ENCODE data around the gene WASF2. TPM values are rescaled to one million over a fixed set of nuclear protein-coding genes. Genes with fewer than 3 reads are reported as not detected.

WASF2 gene
- total RNA-seq, 1 donor from 2014 or later, result 35.0 TPM

DNA sequence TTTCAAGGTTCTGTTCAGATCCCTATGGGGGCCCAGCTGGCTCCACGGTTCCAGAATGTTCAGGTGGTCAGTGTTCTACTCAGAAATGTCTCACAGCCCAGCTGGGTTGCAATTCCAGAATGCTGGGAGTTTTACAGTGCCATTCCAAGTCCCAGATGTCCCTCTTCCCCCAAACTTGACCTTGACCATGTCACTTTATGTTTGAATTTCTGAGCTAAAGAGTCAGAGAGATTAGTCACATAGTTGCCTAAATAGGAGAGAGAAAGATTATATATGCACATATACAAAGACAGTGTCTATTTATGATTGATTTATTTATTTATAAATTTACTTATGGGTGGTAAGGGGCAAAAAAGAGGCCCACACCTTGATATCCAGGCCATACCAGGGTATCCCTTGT, 95.0 kb downstream of the WASF2 start:
- H4K20me1 ChIP-seq (ENCODE audit: low read depth), result no peaks in the 10 kb centered on the region
- peaks cover 15% of the 10 kb centered on the region for H3F3A ChIP-seq (ENCODE audit: low read depth)
- H3K4me1 Mint-ChIP-seq, result peaks cover 45% of the 10 kb centered on the region
- DNase-seq (ENCODE audit: low spot score), result no peak
- H3K27me3 ChIP-seq, result no peaks in the 10 kb centered on the region
- no peak overlapping the region for H3K27ac Mint-ChIP-seq
- no peaks in the 10 kb centered on the region for H3K36me3 Mint-ChIP-seq
- H3K79me2 ChIP-seq (ENCODE audit: low read depth), result no peaks in the 10 kb centered on the region
- peaks cover 11% of the 10 kb centered on the region for H3K27me3 Mint-ChIP-seq (ENCODE audit: insufficient read depth, low read depth)
- no peaks in the 10 kb centered on the region for H3K9me3 ChIP-seq (ENCODE audit: low read depth)
- H3K36me3 ChIP-seq, result no peaks in the 10 kb centered on the region
- H3K9ac ChIP-seq, result no peak overlapping the region
- H3K27ac ChIP-seq, result no peak overlapping the region
- no peaks in the 10 kb centered on the region for H3K9me3 Mint-ChIP-seq
- H3K4me1 ChIP-seq, result peaks cover 26% of the 10 kb centered on the region
- H2AFZ ChIP-seq (replicated peaks), result no peak overlapping the region
- TF ChIP-seq, protein P1, sequence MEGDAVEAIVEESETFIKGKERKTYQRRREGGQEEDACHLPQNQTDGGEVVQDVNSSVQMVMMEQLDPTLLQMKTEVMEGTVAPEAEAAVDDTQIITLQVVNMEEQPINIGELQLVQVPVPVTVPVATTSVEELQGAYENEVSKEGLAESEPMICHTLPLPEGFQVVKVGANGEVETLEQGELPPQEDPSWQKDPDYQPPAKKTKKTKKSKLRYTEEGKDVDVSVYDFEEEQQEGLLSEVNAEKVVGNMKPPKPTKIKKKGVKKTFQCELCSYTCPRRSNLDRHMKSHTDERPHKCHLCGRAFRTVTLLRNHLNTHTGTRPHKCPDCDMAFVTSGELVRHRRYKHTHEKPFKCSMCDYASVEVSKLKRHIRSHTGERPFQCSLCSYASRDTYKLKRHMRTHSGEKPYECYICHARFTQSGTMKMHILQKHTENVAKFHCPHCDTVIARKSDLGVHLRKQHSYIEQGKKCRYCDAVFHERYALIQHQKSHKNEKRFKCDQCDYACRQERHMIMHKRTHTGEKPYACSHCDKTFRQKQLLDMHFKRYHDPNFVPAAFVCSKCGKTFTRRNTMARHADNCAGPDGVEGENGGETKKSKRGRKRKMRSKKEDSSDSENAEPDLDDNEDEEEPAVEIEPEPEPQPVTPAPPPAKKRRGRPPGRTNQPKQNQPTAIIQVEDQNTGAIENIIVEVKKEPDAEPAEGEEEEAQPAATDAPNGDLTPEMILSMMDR (IDR thresholded peaks at IDR 0.05), result no peak
- TF ChIP-seq EZH2 (IDR thresholded peaks at IDR 0.05), result no peak
- no peak for TF ChIP-seq EZH2phosphoT487 (IDR thresholded peaks at IDR 0.05)
- H3K4me2 ChIP-seq, result no peak overlapping the region
- no peak overlapping the region for H3K4me3 ChIP-seq
- H3K4me3 Mint-ChIP-seq, result peak overlapping the region; percentile 31

DNA sequence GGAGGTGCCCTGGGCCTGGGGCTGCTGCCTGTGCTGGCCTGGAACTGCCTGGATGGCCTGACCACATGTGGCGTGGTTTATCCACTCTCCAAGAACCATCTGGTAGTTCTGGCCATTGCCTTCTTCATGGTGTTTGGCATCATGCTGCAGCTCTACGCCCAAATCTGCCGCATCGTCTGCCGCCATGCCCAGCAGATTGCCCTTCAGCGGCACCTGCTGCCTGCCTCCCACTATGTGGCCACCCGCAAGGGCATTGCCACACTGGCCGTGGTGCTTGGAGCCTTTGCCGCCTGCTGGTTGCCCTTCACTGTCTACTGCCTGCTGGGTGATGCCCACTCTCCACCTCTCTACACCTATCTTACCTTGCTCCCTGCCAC, 95.7 kb downstream of the WASF2 start:
- H3K27ac ChIP-seq, result no peak overlapping the region
- peaks cover 11% of the 10 kb centered on the region for H3K27me3 Mint-ChIP-seq (ENCODE audit: insufficient read depth, low read depth)
- H3K9ac ChIP-seq, result no peak overlapping the region
- no peak overlapping the region for H2AFZ ChIP-seq (replicated peaks)
- no peaks in the 10 kb centered on the region for H4K20me1 ChIP-seq (ENCODE audit: low read depth)
- peaks cover 20% of the 10 kb centered on the region for H3K4me1 ChIP-seq
- TF ChIP-seq, protein P1 (IDR thresholded peaks at IDR 0.05), result no peak
- TF ChIP-seq EZH2 (IDR thresholded peaks at IDR 0.05), result no peak
- TF ChIP-seq EZH2phosphoT487 (IDR thresholded peaks at IDR 0.05), result no peak
- H3K79me2 ChIP-seq (ENCODE audit: low read depth), result no peaks in the 10 kb centered on the region
- no peaks in the 10 kb centered on the region for H3K27me3 ChIP-seq
- DNase-seq (ENCODE audit: low spot score), result no peak
- peak overlapping the region; percentile 47 for H3K4me3 Mint-ChIP-seq
- H3K4me1 Mint-ChIP-seq, result peaks cover 39% of the 10 kb centered on the region
- no peaks in the 10 kb centered on the region for H3K36me3 ChIP-seq
- H3K9me3 Mint-ChIP-seq, result no peaks in the 10 kb centered on the region
- no peak overlapping the region for H3K27ac Mint-ChIP-seq
- no peak overlapping the region for H3K4me3 ChIP-seq
- no peaks in the 10 kb centered on the region for H3K9me3 ChIP-seq (ENCODE audit: low read depth)
- no peak overlapping the region for H3K4me2 ChIP-seq
- peaks cover 15% of the 10 kb centered on the region for H3F3A ChIP-seq (ENCODE audit: low read depth)
- H3K36me3 Mint-ChIP-seq, result no peaks in the 10 kb centered on the region

DNA sequence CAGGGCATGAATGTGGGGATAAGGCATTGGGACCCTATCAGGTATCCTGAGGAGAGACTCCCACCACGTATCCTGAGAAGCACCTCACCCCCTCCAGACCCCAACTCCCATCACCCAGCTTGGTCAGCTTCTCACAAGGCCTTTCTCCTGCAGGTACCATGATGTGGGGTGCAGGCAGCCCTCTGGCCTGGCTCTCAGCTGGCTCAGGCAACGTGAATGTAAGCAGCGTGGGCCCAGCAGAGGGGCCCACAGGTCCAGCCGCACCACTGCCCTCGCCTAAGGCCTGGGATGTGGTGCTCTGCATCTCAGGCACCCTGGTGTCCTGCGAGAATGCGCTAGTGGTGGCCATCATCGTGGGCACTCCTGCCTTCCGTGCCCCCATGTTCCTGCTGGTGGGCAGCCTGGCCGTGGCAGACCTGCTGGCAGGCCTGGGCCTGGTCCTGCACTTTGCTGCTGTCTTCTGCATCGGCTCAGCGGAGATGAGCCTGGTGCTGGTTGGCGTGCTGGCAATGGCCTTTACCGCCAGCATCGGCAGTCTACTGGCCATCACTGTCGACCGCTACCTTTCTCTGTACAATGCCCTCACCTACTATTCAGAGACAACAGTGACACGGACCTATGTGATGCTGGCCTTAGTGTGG, 96.2 kb downstream of the WASF2 start:
- H3K4me1 ChIP-seq, result peaks cover 15% of the 10 kb centered on the region
- H3F3A ChIP-seq (ENCODE audit: low read depth), result peaks cover 12% of the 10 kb centered on the region
- no peaks in the 10 kb centered on the region for H4K20me1 ChIP-seq (ENCODE audit: low read depth)
- H3K4me1 Mint-ChIP-seq, result peaks cover 34% of the 10 kb centered on the region
- no peak overlapping the region for H3K9ac ChIP-seq
- H3K27ac ChIP-seq, result no peak overlapping the region
- no peak overlapping the region for H3K4me3 ChIP-seq
- H3K36me3 Mint-ChIP-seq, result no peaks in the 10 kb centered on the region
- H3K79me2 ChIP-seq (ENCODE audit: low read depth), result no peaks in the 10 kb centered on the region
- peaks cover 11% of the 10 kb centered on the region for H3K27me3 Mint-ChIP-seq (ENCODE audit: insufficient read depth, low read depth)
- no peaks in the 10 kb centered on the region for H3K36me3 ChIP-seq
- no peak overlapping the region for H2AFZ ChIP-seq (replicated peaks)
- H3K4me3 Mint-ChIP-seq, result peak overlapping the region; percentile 89
- no peak overlapping the region for H3K27ac Mint-ChIP-seq
- no peak overlapping the region for H3K4me2 ChIP-seq
- H3K9me3 ChIP-seq (ENCODE audit: low read depth), result no peaks in the 10 kb centered on the region
- no peak for TF ChIP-seq EZH2phosphoT487 (IDR thresholded peaks at IDR 0.05)
- TF ChIP-seq, protein P1 (IDR thresholded peaks at IDR 0.05), result no peak
- no peak for TF ChIP-seq EZH2 (IDR thresholded peaks at IDR 0.05)
- no peak for DNase-seq (ENCODE audit: low spot score)
- no peaks in the 10 kb centered on the region for H3K9me3 Mint-ChIP-seq
- H3K27me3 ChIP-seq, result no peaks in the 10 kb centered on the region

Measured in neural progenitor cell (in vitro differentiated cells).